DMS114 treated with DMSO at 0.1 percent for 48 hours (cell line): ENCODE measurements around the gene USP54.

Experiments
- DNase-seq: peaks from one replicate; lab custom pipeline; 2025; ENCODE audit not compliant: unreplicated experiment; lab: John Stamatoyannopoulos, UW

USP54 gene

DNA sequence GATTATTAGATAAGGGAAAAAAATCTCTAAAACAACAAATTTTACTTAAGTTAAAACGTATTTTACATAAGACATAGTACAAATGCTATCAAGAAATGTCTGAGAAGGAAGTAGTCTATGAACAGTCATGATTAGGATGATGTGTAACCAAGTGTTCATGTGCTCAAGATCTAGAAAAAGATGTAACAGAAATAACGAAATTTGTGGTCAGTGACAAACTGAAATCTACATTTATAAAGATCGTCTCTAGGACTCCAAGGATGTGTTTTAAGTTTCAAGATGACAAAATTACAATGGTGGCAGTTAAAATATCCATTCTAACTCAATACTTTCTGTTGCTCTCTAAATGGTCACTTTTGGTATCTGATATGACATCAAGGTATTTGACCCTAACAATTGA is 112.5 kb downstream of the USP54 start:
- DNase-seq = no peak

DNA sequence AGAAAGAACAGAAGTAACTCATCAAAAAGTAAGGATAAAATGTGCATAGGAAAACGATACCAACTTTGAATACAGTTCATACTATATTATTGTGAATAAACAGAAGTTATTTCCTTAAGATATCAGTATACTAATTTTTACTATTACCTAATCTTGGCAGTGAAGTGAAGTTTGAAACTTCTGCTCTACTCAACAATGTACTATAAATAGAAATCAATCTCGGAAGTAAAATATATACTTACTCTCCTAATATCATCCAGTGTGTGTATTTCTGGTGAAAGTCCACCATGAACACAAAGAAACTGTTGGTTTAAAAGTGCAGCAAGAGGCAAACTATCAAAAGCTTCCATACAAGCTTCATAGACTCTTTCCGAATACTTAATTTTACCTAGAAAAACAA is 119.9 kb downstream of the USP54 start:
- no peak for DNase-seq

DNA sequence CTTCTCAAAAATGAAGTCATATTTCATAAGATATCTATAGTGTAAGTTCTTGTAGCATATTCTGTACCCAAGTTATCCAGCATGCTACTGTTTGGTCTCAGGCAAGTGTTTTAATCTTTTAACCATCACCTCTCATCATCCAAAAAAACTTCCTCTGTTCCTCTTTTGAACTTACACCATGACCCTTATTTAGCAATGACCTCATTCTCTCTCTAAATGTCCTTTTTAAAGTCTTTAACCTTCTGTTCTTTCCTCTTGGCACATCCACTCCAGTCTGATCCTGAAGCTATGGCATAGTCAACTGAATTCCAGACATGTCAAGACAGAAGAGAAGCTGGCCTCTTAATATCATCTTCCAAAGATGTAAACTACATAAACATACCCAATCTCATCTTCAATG is 121.6 kb downstream of the USP54 start:
- no peak for DNase-seq

DNA sequence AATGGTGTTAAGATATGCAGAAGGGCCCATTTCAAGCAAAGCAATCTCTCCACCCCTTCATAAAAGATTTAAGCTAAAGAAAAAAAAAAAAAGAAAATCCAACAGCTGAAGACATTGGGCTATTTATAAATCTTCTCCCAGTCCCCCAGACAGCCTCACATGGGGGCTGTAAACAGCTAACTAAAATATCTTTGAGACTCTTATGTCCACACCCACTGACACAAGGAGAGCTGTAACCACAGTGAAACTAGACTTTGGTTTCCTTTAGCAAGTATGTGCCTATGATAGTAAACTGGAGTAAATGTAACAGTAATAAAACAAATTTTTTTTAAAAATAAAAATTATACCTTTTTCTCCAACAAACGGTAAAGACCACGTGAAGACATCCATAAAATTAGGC is 123.9 kb downstream of the USP54 start:
- no peak for DNase-seq

GRCh38 chr10:73465978-73466726 is 125.0 kb downstream of the USP54 start:
- no peak for DNase-seq

- DNase-seq = no peak
Measured at GRCh38 chr10:73460897-73461296, 130.2 kb downstream of the USP54 start.

DNA sequence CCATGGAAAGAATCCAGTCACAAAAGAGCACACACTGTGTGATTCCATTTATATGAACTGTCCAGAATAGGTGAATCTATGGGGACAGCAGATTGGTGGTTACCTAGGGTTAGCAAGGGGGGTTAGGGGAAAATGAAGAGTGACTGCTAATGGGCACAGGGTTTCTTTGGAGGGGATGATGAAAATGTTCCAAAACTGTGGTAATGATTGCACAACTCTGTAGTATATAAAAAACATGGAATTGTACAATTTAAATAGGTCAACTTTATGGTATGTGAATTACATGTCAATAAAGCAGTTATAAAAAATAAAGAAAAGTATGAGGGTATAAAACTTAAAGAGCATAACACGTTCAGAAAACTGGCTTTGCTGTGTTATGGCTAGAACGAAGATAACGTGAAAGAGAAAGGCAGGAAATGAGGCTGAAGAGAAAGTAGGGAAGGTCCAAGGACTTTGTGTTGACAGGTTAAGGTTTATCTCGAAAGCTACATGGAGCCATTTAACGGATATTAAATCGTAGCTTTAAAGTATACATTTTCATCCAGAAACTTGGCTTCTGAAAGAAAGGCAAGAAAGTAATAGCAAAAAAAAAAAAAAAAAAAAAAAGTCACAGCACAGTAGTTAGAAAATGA is 131.3 kb downstream of the USP54 start:
- no peak for DNase-seq

GRCh38 chr10:73456187-73456890 is 134.8 kb downstream of the USP54 start:
- DNase-seq = no peak

- DNase-seq = no peak
Measured at GRCh38 chr10:73449113-73449512, 142.0 kb downstream of the USP54 start.

DNA sequence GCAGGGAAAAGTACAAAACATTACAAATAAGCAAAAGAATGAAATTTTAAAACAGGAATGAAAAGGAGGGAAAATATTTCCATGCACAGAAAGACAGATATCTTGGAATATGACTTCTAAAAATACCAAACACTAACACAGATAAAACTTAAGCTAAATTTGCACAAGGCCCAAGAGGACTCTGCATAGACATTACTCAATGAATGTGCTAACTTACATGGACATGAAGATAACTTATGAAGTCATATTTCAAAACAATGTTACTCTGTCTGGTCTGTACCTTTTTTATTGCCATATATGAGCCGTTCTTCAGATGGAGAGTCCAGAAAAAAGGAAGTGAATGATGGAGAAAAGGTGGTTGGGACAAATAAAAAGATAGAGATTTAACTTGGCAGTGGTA is 142.8 kb downstream of the USP54 start:
- DNase-seq = no peak
